NCI-H187 treated with DMSO at 0.1 percent for 48 hours (cell line): ENCODE data around the gene PRAMEF6.
"Not testable (repeated sequence)": the region's sequence is repeated elsewhere in the genome, so short reads cannot be mapped to it uniquely, and the experiment has no call there.

Experiments
- DNase-seq: peaks from one replicate; lab custom pipeline; 2025; lab: John Stamatoyannopoulos, UW

Gene PRAMEF6

GRCh38 chr1:12947480-12947879, at the start of gene PRAMEF6:
PRAMEF6 (minus strand) TSS chr1:12947580; CDS start chr1:12942518, 5,062 bp downstream.
- DNase-seq: not testable (repeated sequence)

DNA sequence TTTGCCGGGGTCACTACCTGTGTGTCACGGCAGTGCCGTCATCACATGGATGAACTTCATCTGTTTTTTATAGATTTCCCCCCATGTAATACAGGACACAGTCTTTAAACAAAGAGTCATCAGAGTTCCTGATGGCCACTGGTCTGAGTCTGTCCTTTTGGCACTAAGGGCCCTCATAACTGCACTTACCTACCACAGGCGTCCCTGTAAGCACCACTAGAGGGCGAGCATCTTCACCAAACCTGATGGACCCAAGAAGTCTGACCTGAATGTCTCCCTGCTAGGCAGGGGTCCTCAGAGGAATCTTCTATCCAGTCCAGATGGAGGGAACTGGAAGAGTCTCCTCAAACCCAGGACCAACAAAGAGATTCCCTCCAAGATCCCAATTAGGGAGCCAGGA, 23.0 kb downstream of the PRAMEF6 start:
- DNase-seq: not testable (repeated sequence)

GRCh38 chr1:12921749-12922148, 25.6 kb downstream of the PRAMEF6 start:
- DNase-seq: not testable (repeated sequence)

DNA sequence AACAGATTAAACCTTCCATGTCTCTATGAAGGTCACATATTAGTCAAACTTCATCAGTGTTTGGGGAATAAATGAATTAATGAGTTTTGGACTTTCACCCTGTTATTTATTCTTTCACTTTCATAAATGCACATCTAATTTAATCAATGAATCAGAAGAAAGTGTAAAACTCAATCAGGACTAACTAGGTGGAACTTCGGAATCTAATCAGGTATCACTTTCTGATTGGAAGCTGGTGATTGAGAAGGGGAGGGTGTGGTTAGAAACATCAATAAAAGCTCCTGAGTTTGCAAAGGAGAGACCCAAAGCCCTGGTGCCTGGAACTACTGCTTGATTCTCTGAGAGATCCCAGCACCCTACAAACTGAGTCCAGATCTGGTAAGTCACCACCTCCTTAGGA, 31.1 kb downstream of the PRAMEF6 start, which contains the start of gene PRAMEF7:
Gene PRAMEF7 (plus strand): TSS at position 301 of the 400 bp plus-strand sequence. CDS start 1,083 bp downstream, outside the sequence.
- DNase-seq: not testable (repeated sequence)

- not testable (repeated sequence) for DNase-seq
Observed at GRCh38 chr1:12903793-12904572, 43.4 kb downstream of the PRAMEF6 start.

GRCh38 chr1:12899186-12899585, 48.2 kb downstream of the PRAMEF6 start:
- not testable (repeated sequence) for DNase-seq

DNA sequence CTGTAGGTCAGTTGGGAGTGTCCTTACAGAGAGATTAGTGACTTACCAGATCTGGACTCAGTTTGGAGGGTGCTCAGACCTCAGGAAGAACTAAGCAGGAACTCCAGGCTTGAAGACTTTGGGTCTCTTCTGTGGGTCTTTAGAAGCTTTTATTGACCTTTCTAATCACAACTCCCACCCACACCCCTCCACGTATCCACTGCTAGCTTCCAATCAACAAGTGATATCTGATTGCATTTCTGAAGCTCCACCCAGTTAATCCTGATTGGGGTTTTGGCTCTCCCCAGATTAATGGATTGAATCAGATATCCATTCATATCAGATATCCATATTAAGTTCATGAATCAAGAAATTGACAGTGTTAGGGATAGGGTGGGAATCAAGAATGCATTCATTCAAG, 49.2 kb downstream of the PRAMEF6 start, which contains the start of gene PRAMEF10:
Gene PRAMEF10 (minus strand): TSS at position 101 of the 400 bp plus-strand sequence. CDS start 2,423 bp downstream, outside the sequence.
- not testable (repeated sequence) for DNase-seq
